Lower leg skin (tissue), 4 donors: ENCODE data around the gene SUPT20HL1. TPM values are rescaled to one million over a fixed set of nuclear protein-coding genes. Genes with fewer than 3 reads are reported as not detected.
"Not testable (repeated sequence)": the region's sequence is repeated elsewhere in the genome, so short reads cannot be mapped to it uniquely, and the experiment has no call there.

Source experiments
- DNase-seq, 2 donors: peaks; one replicate each; pipeline ENCODE4 v3.0.0-alpha.2; 2019; ENCODE audit warnings: low spot score in 2 of 2
- H3K4me3 ChIP-seq: fragments of 200-600 bp; sonication (generic); 2 replicates; pipeline ENCODE4 v1.5.1; 2017; ENCODE audit warnings: mild to moderate bottlenecking, low read depth; ENCODE audit not compliant: poor library complexity, severe bottlenecking
- POLR2A ChIP-seq, 2 donors: fragments of 450-650 bp; IDR thresholded peaks; one replicate each; pipeline ENCODE4 v1.6.1; 2016 to 2017; ENCODE audit warnings: antibody characterized with exemption in 2 of 2, mild to moderate bottlenecking in 1 of 2, moderate library complexity in 1 of 2
- WGBS, 2 donors: methylation state at CpG; one replicate each; pipeline ENCODE4 v1.1.5; 2018; 5-methylcytosine and 5-hydroxymethylcytosine counted together
- intact Hi-C: fragments of 100-400 bp; cut with DNase I; formaldehyde crosslinking; loops from one replicate; pipeline ENCODE4 v1.15.0; 2023; ENCODE audit warnings: low total_unique reads
- total RNA-seq, 4 donors: library from RNA; depleted of rRNA; stranded (reverse); fragments of >200 nt; gene quantifications; one replicate each; pipeline ENCODE4 v1.1.0, GENCODE V29; 2016
- TF ChIP-seq, protein P1 (sequence below), 3 donors: fragments of 450-650 bp; IDR thresholded peaks; one replicate each; pipeline ENCODE4 v1.5.1; 2016; ENCODE audit warnings: antibody characterized with exemption in 3 of 3, mild to moderate bottlenecking in 3 of 3, moderate library complexity in 2 of 3

SUPT20HL1 gene
- total RNA-seq, 4 donors from 2014 or later = not detected

DNA sequence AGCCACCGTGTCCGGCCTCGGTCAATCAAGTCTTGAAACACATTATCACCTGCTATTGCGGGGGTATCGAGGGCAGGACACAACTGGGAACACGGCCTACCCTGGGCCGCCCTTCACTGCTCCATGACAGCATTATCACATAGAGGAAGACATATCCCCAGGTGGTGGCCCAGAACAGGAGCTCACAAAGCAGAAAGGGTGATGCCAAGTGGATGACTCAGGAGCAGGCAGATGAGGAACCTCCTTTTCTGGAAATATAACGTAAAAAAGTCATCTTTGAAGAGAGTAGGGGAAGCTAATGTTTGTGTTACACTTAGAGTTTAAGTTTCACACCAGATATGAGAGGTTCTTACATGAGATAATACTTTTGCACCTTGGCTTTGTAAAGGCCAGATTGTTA lies 5.3 kb upstream of the SUPT20HL1 start:
- WGBS, 2 donors = 79 to 84% methylated on average over 7 to 8 of the region's 8 CpGs
- intact Hi-C loops = no loop called here
- TF ChIP-seq, protein P1, sequence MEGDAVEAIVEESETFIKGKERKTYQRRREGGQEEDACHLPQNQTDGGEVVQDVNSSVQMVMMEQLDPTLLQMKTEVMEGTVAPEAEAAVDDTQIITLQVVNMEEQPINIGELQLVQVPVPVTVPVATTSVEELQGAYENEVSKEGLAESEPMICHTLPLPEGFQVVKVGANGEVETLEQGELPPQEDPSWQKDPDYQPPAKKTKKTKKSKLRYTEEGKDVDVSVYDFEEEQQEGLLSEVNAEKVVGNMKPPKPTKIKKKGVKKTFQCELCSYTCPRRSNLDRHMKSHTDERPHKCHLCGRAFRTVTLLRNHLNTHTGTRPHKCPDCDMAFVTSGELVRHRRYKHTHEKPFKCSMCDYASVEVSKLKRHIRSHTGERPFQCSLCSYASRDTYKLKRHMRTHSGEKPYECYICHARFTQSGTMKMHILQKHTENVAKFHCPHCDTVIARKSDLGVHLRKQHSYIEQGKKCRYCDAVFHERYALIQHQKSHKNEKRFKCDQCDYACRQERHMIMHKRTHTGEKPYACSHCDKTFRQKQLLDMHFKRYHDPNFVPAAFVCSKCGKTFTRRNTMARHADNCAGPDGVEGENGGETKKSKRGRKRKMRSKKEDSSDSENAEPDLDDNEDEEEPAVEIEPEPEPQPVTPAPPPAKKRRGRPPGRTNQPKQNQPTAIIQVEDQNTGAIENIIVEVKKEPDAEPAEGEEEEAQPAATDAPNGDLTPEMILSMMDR (IDR thresholded peaks at IDR 0.05) = no peak
- no peak for TF ChIP-seq POLR2A (IDR thresholded peaks at IDR 0.05)
- no peak for DNase-seq
- H3K4me3 ChIP-seq = no peak overlapping the region

DNA sequence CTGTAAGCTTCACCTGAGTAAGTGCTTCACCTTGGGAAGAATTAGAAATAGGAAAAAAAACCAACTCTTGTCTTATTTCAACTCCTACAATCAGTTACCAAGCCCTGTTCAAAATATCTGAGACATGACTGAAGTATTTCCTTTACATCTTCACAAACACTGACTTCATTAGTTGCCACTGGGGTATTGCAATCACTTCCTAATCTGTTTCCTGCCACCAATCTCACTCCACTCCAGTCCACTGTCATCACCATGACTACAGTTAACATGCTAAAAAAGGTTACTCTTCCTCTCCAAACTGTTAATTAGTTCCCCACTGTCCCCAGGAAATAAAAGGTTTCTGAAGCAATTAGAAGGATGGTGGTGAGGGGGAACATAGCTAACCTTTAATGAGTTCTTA lies 3.3 kb upstream of the SUPT20HL1 start:
- TF ChIP-seq, protein P1 (IDR thresholded peaks at IDR 0.05) = no peak
- TF ChIP-seq POLR2A (IDR thresholded peaks at IDR 0.05) = no peak
- H3K4me3 ChIP-seq = no peak overlapping the region
- no peak for DNase-seq
- intact Hi-C loops = no loop called here

DNA sequence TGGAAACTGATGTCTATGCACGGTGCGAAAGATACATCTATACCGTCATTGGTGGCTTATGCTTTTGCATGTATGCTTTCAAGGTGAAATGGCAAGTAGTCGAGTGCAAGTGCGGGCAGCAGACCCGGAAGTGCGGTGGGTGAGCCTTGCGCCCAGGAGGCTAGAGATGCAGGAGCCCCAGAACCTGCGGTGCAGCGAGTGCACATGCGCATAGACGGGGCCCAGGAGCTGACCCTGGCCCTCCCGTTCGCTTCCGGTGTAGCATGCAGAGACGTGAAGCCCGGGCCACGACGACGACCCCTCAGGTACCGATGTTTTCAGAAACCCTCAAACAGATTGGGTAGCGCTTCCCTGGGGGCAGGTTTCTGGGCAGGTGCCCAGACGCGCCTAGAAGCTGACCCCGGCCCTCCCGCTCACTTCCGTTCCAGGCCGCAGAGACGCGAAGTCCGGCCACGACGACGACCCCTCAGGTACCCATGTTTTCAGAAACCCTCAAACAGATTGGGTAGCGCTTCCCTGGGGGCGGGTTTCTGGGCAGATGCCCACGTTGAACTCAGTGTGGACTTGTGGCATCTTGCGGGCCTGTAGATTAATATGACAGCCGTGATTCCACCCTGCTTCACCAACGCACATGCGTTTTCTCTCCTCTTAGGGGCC lies 1.8 kb downstream of the SUPT20HL1 start:
- DNase-seq, H3K4me3 ChIP-seq, intact Hi-C loops: not testable (repeated sequence)
- WGBS, 2 donors = 85 to 90% methylated on average over 29 to 40 of the region's 41 CpGs

DNA sequence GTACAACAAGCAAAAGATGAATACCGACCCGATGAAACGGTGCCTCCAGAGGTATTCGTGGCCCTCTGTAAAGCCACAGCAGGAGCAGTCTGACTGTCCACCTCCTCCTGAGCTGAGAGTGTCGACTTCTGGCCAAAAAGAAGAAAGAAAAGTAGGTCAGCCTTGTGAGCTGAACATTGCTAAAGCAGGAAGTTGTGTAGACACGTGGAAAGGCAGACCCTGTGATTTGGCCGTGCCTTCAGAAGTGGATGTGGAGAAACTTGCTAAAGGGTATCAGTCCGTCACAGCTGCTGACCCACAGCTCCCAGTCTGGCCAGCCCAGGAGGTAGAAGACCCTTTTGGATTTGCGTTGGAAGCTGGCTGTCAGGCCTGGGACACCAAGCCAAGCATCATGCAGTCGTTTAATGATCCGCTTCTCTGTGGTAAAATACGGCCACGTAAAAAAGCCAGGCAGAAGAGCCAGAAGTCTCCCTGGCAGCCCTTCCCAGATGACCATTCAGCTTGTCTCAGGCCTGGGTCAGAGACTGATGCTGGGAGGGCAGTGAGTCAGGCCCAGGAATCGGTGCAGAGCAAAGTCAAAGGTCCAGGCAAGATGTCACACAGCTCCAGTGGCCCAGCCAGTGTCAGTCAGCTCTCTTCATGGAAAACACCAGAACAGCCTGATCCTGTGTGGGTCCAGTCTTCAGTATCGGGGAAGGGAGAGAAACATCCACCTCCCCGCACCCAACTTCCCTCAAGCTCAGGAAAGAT lies 3.2 kb downstream of the SUPT20HL1 start:
- H3K4me3 ChIP-seq, intact Hi-C loops: not testable (repeated sequence)
- DNase-seq = peak in 1 of 2 donors; percentile 14
- 78 to 80% methylated on average over 11 to 15 of the region's 16 CpGs for WGBS, 2 donors

DNA sequence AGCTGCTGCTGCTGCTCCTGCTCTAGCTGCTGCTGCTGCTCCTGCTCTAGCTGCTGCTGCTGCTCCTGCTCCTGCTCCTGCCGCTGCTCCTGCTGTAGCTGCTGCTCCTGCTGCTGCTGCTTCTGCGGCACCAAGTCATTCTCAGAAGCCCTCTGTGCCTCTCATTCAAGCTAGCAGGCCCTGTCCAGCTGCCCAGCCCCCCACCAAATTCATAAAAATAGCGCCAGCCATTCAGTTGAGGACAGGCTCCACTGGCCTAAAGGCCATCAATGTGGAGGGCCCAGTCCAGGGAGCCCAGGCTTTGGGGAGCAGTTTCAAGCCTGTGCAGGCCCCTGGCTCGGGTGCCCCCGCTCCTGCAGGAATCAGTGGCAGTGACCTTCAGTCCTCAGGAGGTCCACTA lies 3.9 kb downstream of the SUPT20HL1 start:
- no peak for TF ChIP-seq POLR2A (IDR thresholded peaks at IDR 0.05)
- TF ChIP-seq, protein P1 (IDR thresholded peaks at IDR 0.05) = no peak
- intact Hi-C loops = no loop called here
- no peak for DNase-seq
- 60 to 77% methylated on average over 1 to 5 of the region's 5 CpGs for WGBS, 2 donors
- H3K4me3 ChIP-seq = no peak overlapping the region

DNA sequence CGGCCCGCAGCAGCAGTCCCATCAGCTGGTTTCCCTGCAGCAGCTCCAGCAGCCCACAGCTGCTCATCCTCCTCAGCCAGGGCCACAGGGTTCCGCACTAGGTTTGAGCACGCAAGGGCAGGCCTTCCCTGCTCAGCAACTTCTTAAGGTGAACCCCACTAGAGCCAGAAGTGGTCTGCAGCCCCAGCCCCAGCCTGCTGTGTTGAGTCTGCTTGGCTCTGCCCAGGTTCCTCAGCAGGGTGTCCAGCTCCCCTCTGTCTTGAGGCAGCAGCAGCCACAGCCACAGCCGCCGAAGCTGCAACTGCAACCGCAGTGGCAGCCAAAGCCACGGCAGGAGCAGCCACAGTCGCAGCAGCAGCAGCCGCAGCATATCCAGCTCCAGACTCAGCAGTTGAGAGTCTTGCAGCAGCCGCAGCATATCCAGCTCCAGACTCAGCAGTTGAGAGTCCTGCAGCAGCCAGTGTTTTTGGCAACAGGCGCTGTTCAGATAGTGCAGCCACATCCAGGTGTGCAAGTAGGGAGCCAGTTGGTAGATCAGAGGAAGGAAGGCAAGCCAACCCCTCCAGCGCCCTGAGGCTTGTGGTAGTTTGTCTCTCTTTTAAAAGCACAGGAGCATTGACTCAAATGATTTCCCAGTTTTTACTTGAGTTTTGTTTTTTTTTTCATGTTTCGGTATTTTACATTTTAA lies 4.6 kb downstream of the SUPT20HL1 start:
- no peak for TF ChIP-seq POLR2A (IDR thresholded peaks at IDR 0.05)
- TF ChIP-seq, protein P1 (IDR thresholded peaks at IDR 0.05) = no peak
- H3K4me3 ChIP-seq = no peak overlapping the region
- DNase-seq = no peak
- intact Hi-C loops = no loop called here
- 63 to 78% methylated on average over 6 to 13 of the region's 14 CpGs for WGBS, 2 donors

DNA sequence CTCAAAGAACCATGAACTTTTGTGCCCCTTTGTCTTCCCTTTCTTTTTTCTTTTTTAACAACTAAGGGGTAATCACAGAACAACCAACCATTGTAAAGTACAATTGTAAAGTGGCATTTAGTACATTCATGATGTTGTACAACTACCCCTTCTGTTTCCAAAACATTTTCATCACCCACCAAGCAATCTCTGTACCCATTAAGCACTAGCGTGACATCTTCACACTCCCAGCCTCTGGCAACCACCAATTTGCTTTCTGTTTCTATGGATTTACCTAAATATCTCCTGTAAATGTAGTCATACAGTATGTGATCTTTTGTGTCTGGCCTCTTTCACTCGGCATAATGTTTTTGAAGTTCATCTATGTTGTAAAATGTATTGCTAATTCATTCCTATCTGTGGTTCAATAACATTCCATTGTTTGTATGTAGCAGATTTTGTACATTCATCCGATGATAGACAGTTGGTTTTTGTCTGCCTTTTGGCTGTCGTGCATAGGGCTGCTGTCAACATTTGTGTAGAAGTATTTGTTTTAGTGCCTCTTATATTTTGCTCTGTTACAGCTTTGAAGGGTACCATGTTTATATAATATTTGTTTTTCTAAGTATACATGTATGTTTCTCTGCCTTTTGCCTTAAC lies 6.4 kb downstream of the SUPT20HL1 start:
- H3K4me3 ChIP-seq, DNase-seq, intact Hi-C loops: not testable (repeated sequence)
- 66 to 79% methylated on average over 4 of the region's 4 CpGs for WGBS, 2 donors
